Esophagus squamous epithelium (tissue), 4 donors: Measurements from ENCODE around the gene SYPL1.

Source experiments
- CTCF ChIP-seq, 6 experiments: fragments of 450-650 bp in 4 of 6; fragments of 200-600 bp in 2 of 6; sonication (generic) in 2 of 6; IDR thresholded peaks; one replicate each; pipeline ENCODE4 v1.5.1; 2016 to 2019; ENCODE audit warnings: antibody characterized with exemption in 6 of 6, mild to moderate bottlenecking in 4 of 6, moderate library complexity in 4 of 6
- POLR2A ChIP-seq, 4 donors: fragments of 450-650 bp; IDR thresholded peaks; one replicate each; pipeline ENCODE4 v1.6.1; 2017; ENCODE audit warnings: antibody characterized with exemption in 4 of 4, mild to moderate bottlenecking in 4 of 4, moderate library complexity in 3 of 4

- no peak for TF ChIP-seq CTCF (IDR thresholded peaks at IDR 0.05)
- no peak for TF ChIP-seq POLR2A (IDR thresholded peaks at IDR 0.05)
These were observed 26.1 kb downstream of the SYPL1 start for GRCh38 chr7:106086062-106086461.
